Measurements from ENCODE around the gene ZNF705A.
"Not testable (repeated sequence)": the region's sequence is repeated elsewhere in the genome, so short reads cannot be mapped to it uniquely, and the experiment has no call there.

The ZNF705A gene

GRCh38 chr12:8156845-8157244 lies at the start of gene ZNF705A:
ZNF705A (plus strand) TSS chr12:8157015; CDS start chr12:8172626, 15,611 bp downstream.
- DNase-seq (ENCODE audit: low read depth in 1 of 2, low spot score in 1 of 2) = no peak

GRCh38 chr12:8108808-8109398 lies 47.9 kb upstream of the ZNF705A start:
- DNase-seq (ENCODE audit: low read depth in 1 of 2, low spot score in 1 of 2) = peak; percentile 49 to 59

GRCh38 chr12:8113117-8113516 lies 43.7 kb upstream of the ZNF705A start:
- DNase-seq (ENCODE audit: low read depth in 1 of 2, low spot score in 1 of 2) = not testable (repeated sequence)

DNA sequence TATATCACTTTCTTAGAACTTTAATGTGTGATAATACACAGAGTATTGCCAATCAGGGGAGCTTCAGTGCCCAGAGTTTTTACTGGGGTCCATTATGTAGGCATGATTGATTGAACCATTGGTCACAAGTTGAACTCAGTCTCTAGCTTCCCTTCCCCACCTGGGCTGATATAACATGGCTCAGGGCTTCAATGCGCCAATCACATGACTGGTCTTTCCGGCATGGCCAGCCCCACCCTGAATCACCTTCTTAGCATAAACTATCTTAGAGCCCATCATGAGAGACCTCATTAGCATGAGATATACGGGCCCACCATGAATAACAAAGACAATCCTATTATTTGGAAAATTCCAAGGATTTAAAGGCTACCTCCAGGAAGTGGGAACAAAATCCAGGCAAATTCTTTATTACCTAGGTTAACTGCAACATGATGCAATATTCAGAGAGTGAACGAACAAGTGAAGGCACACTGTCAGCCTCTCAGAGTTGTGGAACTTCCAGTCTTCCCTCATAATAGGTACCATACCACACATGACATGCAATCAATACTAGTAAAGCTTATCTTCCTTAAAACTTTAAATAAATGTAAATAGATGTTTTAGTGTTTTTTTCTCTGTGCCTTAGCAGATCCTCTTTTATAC lies 36.6 kb upstream of the ZNF705A start:
- no peak for DNase-seq (ENCODE audit: low read depth in 1 of 2, low spot score in 1 of 2)

GRCh38 chr12:8123124-8123912 lies 33.5 kb upstream of the ZNF705A start, which contains the start of gene CLEC4A:
CLEC4A (plus strand) TSS chr12:8123617; CDS start chr12:8123879, 262 bp downstream.
- DNase-seq (ENCODE audit: low read depth in 1 of 2, low spot score in 1 of 2) = no peak

GRCh38 chr12:8127138-8127537 lies 29.7 kb upstream of the ZNF705A start:
- DNase-seq (ENCODE audit: low read depth in 1 of 2, low spot score in 1 of 2) = no peak

- not testable (repeated sequence) for DNase-seq (ENCODE audit: low read depth in 1 of 2, low spot score in 1 of 2)
These were observed 23.0 kb upstream of the ZNF705A start for GRCh38 chr12:8133636-8134397.

- not testable (repeated sequence) for DNase-seq (ENCODE audit: low read depth in 1 of 2, low spot score in 1 of 2)
These were observed 22.4 kb upstream of the ZNF705A start for GRCh38 chr12:8134398-8134930.

DNA sequence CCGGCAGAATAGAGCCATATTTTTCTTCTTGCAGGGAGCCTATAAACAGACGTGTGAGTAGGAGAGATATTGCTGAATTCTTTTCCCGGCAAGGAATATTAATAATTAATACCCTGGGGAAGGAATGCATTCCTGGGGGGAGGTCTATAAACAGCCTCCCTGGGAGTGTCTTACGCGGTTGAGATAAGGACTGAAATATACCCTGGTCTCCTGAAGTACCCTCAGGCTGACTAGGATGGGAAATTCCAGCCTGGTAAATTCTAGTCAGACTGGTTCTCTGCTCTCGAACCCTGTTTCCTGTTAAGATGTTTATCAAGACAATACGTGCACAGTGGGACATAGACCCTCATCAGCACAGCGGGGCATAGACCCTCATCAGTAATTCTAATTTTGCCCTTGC lies 15.2 kb upstream of the ZNF705A start:
- DNase-seq (ENCODE audit: low read depth in 1 of 2, low spot score in 1 of 2) = not testable (repeated sequence)

GRCh38 chr12:8143261-8143660 lies 13.6 kb upstream of the ZNF705A start:
- DNase-seq (ENCODE audit: low read depth in 1 of 2, low spot score in 1 of 2) = no peak

DNA sequence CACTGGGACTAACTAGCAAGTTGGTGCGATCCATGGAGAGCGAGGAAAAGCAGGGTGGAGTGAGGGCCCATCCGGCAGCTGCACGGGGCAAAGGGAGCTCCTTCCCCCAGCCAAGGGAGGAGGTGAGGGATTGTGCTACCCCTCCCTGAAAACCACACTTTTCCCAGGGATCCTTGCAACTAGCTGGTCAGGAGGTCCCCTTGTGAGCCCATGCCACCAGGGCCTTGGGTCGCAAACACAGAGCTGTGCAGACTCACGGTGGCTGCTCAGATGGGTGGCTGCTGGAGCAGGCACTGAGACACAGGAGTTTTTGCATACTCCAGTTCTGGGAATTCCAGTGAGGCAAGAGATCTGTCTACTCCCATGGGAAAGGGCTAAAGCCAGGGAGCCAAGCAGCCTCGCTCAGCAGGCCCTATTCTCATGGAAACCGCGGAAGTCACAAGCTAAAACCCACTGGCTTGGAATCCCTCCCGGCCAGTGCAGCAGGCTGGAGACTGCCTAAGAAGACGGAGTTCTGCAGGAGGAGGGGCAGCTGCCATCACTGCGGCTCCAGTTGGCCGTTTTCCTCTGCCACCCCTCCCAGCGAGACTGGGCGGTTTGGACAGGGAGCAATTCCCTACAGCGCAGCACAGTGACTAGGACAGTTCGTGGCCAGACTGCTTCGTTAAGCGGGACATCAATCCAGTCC lies 10.9 kb upstream of the ZNF705A start:
- no peak for DNase-seq (ENCODE audit: low read depth in 1 of 2, low spot score in 1 of 2)

GRCh38 chr12:8146442-8146771 lies 10.4 kb upstream of the ZNF705A start:
- DNase-seq (ENCODE audit: low read depth in 1 of 2, low spot score in 1 of 2) = no peak

DNA sequence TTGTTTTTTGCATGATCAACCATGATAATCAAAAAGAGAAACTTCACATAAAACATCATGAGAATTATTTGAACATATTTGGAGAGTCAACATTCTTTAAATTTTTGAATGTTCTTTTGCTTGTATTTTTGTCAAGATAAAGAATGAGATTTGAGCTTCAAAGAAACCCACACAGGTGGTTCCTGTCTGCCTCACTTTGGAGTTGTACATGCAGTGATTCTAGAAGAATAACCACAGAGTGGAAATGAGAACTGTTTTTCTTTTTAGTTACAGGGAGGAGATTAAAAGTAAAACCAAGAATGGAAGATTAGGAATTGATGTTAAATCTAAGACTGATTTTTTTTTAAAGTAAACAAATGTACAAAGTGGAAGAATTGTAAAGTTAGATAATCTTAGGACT lies 2.3 kb upstream of the ZNF705A start:
- no peak for DNase-seq (ENCODE audit: low read depth in 1 of 2, low spot score in 1 of 2)

GRCh38 chr12:8156416-8156815 lies 399 bp upstream of the ZNF705A start:
- DNase-seq (ENCODE audit: low read depth in 1 of 2, low spot score in 1 of 2) = no peak

- no peak for DNase-seq (ENCODE audit: low read depth in 1 of 2, low spot score in 1 of 2)
These were observed 826 bp downstream of the ZNF705A start for GRCh38 chr12:8157484-8158198.

GRCh38 chr12:8172911-8173310 lies 16.1 kb downstream of the ZNF705A start:
- DNase-seq (ENCODE audit: low read depth in 1 of 2, low spot score in 1 of 2) = not testable (repeated sequence)

- peak; percentile 48 to 59 for DNase-seq (ENCODE audit: low read depth in 1 of 2, low spot score in 1 of 2)
These were observed 23.3 kb downstream of the ZNF705A start for GRCh38 chr12:8179989-8180585.

DNA sequence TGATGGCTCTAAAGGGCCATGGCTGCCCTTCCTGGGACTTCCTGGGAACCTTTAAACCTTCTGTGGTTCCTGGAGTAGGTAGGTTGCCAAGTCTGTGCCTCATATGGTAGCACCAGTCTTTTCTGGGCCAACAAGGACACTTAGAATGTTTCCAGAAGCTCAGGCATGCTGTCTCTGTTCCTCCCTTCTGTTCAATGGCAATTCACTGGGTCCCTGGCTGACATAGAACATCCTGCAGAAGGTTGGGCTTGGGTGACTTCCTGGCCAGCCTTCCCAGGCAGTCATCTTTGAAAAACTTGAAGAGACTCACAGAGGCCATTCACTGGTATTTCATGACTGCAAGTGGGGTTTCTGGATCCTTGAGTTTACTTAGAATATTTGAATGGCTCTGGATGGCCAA lies 24.5 kb downstream of the ZNF705A start:
- not testable (repeated sequence) for DNase-seq (ENCODE audit: low read depth in 1 of 2, low spot score in 1 of 2)

DNA sequence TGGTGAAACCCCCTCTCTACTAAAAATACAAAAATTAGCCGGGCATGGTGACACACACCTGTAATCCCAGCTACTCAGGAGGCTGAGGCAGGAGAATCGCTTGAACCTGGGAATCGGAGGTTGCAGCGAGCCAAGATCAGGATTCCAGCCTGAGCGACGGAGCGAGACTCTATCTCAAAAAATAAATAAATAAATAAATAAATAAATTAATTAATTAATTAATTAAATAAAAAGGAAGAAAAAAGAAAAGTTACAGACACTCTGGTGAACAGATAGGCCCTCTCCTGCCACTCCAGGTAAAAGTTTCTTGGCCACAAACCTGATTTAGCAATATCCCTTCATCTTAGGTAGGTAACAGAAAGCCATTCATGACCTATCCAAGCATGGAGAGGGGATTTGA lies 26.1 kb downstream of the ZNF705A start:
- DNase-seq (ENCODE audit: low read depth in 1 of 2, low spot score in 1 of 2) = not testable (repeated sequence)

DNA sequence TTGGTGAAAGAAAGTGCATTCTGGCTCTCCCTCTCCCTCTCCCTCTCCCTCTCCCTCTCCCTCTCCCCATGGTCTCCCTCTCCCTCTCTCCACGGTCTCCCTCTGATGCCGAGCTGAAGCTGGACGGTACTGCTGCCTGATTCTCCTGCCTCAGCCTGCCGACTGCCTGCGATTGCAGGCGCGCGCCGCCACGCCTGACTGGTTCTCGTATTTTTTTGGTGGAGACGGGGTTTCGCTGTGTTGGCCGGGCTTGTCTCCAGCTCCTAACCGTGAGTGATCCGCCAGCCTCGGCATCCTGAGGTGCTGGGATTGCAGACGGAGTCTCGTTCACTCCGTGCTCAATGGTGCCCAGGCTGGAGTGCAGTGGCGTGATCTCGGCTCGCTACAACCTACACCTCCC lies 26.5 kb downstream of the ZNF705A start:
- not testable (repeated sequence) for DNase-seq (ENCODE audit: low read depth in 1 of 2, low spot score in 1 of 2)

Measured in stimulated activated CD4-positive, alpha-beta T cell treated with anti-CD3 and anti-CD28 coated beads, Interleukin-15, amount 100 ng/mL, for 1 hour (primary cell).